IPS DF 4.7 (cell line): ENCODE measurements around the gene MRNIP.
"Not testable (repeated sequence)": the region's sequence is repeated elsewhere in the genome, so short reads cannot be mapped to it uniquely, and the experiment has no call there.

ENCODE experiments used
- DNase-seq: peaks from one replicate; pipeline ENCODE4 v3.0.0-alpha.2; 2013; ENCODE audit warnings: low spot score; ENCODE audit errors: extremely low read depth

MRNIP gene

DNA sequence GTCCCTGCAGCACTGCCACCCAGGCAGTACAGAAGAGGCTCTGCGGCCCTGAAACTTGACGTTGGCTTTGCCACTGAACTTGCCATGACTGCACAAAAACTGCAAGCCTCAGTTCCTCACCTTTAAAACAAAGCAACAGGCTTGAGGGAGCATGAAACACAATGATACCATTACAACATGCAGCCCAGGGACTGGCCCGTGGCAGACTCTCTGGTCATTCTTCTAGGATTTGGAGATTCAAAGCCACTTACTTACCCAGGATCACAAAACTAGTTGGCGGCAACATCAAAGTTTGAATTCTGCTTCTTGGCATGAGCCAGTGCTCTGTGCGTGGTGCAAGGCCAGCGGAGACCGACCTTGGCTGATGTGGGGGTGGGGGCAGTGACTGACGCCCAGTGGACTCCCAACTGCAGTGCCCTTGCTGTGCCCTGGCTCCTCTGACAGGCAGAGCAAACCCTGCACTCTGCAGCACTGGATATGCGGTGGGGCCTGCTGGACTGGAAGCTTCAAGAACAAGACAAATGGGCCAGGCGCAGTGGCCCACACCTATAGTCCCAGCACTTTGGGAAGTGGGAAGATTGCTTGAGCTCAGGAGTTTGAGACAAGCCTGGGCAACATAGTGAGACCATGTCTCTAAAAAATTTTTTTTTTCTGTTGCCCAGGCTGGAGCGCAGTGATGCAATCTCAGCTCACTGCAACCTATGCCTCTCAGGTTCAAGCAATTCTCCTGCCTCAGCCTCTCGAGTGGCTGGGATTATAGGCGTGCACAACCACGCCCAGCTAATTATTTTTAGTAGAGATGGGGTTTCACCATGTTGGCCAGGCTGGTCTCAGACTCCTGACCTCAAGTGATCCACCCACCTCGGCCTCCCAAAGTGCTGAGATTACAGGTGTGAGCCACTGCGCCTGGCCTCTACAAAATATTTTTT, 19.0 kb downstream of the MRNIP start:
- no peak for DNase-seq

DNA sequence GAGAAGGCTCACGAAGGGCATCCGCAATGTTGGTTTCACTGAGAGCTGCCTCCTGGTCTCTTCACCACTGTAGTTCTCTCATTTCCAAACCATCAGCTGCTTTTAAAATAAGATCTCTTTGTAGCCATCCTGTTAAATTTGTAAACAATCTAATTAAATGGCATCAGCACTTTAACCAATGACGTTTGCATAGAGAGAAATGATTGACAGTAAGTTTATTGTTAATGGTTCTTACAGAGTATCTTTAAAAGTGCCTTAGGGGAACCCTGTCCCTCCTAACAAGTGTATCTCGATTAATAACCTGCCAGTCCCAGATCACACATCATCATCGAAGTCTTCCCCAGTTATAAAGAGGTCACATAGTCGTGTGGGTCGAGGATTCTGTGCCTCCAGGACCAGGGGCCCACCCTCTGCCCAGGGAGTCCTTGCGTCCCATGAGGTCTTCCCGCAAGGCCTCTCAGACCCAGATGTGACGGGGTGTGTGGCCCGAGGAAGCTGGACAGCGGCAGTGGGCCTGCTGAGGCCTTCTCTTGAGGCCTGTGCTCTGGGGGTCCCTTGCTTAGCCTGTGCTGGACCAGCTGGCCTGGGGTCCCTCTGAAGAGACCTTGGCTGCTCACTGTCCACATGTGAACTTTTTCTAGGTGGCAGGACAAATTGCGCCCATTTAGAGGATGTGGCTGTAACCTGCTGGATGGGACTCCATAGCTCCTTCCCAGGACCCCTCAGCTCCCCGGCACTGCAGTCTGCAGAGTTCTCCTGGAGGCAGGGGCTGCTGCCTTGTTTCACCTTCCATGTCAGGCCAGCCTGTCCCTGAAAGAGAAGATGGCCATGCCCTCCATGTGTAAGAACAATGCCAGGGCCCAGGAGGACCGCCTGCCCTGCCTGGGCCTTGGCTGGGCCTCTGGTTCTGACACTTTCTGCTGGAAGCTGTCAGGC, 21.3 kb downstream of the MRNIP start:
- DNase-seq = no peak

DNA sequence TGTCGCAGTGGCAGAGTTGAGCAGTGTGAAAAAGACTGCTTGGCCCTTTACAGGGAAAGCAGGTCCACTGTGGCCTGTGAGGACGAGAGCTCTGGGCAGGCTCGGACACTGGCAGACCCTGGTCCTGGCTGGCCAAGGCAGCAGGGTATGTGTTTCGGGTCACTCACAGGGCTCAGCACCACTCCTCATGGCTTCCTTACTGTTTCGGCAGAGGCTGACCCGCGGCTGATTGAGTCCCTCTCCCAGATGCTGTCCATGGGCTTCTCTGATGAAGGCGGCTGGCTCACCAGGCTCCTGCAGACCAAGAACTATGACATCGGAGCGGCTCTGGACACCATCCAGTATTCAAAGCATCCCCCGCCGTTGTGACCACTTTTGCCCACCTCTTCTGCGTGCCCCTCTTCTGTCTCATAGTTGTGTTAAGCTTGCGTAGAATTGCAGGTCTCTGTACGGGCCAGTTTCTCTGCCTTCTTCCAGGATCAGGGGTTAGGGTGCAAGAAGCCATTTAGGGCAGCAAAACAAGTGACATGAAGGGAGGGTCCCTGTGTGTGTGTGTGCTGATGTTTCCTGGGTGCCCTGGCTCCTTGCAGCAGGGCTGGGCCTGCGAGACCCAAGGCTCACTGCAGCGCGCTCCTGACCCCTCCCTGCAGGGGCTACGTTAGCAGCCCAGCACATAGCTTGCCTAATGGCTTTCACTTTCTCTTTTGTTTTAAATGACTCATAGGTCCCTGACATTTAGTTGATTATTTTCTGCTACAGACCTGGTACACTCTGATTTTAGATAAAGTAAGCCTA, 22.2 kb downstream of the MRNIP start:
- DNase-seq = no peak

DNA sequence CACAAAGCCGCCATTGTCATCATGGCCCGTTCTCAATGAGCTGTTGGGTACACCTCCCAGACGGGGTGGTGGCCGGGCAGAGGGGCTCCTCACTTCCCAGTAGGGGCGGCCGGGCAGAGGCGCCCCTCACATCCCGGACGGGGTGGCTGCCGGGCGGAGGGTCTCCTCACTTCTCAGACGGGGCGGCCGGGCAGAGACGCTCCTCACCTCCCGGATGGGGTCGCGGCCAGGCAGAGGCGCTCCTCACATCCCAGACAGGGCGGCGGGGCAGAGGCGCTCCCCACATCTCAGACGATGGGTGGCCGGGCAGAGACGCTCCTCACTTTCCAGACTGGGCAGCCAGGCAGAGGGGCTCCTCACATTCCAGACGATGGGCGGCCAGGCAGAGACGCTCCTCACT, 23.7 kb downstream of the MRNIP start:
- DNase-seq = not testable (repeated sequence)

DNA sequence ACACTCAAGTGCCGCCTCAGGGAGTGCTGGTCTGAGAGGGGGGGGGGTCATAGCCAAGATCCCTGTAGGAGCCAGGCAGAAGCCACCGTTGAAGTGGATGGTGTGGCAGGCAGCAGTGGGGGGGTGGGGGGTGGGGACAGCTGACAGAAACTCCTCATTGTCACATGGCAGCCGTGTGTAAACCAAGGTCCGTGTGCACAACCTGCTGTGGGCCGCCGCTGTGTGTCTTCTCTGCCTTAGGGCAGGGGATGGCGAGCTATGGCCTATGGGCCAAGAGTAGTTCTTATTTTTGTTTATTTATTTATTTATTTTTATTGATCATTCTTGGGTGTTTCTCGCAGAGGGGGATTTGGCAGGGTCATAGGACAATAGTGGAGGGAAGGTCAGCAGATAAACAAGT, 24.5 kb downstream of the MRNIP start:
- no peak for DNase-seq

DNA sequence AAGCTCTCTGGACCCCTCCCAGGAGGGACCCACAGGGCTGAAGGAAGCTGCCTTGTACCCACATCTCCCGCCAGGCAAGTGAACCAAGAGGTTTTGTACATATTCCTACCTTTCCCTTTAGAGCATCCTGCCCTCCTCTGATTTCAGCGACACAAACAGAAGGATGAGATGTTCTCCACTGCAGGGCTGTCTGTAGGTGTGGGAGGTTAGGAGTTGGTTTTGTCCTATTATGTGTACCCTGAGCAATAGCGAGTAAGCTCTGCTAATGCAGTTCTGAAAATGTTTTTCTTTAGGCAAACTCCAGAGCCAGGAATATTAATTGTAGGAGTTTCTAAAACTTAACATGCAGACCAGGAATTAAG, 24.9 kb downstream of the MRNIP start:
- DNase-seq = no peak

DNA sequence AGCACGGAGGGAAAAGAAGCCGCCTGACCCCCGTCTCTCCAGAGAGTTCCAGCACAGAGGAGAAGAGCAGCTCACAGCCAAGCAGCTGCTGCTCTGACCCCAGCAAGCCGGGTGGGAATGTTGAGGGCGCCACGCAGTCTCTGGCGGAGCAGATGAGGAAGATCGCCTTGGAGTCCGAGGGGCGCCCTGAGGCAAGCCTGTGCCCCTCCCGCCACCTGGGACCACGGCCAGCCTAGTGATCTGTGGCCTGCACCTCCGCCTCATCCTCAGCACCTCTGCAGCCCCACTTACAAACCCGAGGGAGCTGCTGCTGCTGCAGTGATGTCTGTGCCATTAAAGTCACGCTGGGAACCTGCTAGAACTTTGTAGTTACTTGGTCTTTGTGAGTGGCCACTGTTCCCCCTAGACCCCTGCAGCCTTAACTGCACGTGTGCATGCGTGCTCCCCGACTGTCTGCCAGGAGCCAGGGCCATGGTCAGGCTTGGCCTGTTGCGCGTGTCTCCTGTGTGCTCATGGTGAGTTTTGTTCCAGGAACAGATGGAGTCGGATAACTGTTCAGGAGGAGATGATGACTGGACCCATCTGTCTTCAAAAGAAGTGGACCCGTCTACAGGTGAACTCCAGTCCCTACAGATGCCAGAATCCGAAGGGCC, 25.4 kb downstream of the MRNIP start:
- no peak for DNase-seq

DNA sequence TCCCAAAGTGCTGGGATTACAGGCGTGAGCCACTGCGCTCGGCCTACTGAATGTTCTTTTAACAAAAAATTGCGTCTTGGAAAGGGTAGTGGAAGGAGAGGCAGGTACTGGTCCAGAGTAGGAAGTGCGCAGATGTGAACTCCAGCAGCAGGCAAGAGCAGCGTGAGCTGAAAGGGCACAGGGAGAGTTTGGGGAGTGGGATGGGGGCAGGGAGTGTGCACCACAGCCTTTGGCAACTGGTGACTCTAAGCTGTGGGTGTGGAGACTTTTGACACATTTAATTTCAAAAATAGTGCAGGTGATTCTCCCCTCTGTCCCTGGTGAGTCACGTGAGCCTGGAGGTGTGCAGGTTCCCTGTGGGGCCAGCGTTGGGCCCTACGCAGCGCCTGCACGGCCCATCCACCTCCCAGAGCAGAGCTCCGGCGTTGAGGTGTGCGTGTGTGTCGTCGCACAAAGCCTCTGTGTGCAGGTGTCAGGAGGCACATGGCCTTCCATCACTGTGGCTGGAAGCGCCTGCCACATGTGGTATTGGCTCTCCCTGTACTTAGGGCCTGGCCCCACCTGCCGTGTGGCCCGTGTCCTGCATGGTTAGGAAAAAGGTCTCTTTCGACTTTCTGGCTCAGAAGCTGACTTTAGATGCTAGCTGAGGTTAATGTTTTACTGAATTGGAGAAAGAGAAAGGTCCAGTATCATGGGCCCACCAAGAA, 26.4 kb downstream of the MRNIP start:
- no peak for DNase-seq

DNA sequence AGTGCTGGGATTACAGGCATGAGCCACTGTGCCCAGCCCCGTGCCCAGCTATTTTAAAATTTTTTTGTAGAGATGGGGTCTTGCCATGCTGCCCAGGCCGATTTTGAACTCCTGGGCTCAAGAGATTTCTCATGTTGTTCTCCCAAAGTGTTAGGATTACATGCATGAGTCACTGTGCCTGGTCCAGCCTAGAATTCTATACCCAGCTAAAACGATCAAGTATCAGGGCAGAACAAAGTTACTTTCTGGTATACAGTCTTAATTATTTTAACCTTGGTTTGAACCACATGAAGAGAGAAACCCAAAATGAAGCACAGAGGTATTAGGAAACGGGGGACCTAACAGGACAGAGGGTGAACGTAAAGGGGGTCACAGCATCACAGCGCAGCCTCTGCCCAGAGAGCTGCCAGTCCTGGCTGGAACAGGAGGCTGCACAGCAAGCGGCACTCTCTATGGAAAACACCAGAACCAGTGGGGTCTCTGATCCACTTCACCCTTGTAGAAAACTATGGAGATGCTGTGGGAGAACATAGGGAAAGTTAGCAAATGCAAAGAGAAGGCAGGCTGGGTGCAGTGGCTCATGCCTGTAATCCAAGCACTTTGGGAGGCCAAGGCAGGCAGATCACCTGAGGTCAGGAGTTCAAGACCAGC, 27.7 kb downstream of the MRNIP start:
- DNase-seq = no peak

DNA sequence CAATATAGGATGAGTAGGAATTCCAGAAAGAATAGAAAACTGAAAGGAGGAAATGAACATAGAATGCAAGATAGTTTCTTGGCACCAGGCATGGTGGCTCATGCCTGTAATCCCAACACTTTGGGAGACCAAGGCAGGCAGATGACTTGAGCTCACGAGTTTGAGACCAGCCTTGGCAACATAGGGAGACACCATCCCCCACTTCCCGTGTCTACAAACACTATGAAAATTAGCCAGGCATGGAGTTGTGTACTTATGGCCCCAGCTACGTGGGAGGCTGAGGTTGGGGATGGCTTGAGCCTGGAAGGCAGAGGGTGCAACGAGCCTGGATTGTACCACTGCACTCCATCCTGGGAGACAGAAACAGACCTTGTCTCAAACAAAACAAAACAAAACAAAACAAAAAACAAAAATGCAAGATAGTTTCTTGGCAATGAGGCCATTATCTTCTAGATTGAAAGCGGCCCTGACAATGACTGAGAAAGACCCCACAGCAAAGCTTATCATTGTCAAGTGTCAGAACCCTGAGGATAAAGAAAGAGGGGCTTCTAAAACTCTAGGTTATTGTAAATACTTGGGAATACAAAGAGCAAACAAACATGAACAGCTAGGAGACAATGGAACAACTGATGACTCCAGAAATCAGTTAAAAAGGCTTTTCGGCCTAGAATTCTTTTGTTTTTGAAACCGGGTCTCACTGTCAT, 28.7 kb downstream of the MRNIP start:
- no peak for DNase-seq

DNA sequence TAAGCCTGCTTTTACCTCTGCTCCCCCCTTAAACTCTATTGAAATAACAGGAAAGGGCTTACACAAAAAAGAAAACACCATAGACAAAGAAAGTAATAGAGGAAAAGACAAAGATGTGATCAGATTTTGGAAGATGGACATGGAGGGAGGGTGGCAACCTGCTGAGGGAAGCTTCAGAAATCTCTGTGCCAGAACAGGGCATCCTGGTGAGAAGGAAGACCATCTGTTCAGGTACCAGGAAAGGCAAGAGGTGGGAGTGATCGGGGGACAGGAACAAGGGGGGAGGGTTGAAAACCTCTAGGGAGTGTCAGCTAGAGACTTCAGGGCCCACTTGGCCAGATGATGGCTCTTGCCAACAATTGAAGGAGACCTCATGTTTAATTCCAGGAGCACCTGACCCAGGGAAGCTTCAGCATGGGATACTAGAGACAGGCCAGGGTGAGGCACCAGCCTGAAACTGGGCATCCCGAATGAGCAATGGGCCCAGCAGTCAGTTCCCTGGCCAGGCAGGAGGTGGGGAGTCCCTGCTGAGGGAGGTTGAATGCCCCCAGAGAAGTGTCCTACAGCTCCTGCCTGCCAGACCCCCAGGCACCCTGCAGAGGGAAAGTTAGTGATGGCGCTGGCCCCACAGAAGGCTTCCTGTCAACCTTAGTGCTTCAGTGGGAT, 29.7 kb downstream of the MRNIP start:
- DNase-seq = no peak

DNA sequence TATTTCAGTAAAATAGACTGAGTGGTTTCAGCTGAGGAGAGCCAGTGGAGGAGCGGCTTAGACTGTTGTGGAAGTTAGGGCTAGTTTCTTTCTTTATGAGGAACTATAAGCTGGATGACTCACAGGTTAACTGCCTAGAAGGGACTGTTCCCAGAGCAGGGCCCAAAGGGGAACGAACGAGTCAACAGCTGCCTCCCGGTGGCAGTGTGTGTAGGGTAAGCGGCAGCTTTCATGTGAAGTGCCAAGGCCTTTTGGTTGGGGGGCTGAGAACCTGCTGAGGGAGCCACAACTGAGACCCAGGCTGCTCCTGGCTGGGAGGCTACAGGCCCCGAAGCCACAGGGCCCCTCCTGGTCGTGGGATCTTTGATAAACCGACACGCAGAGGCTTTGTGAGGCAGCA, 30.9 kb downstream of the MRNIP start:
- no peak for DNase-seq

DNA sequence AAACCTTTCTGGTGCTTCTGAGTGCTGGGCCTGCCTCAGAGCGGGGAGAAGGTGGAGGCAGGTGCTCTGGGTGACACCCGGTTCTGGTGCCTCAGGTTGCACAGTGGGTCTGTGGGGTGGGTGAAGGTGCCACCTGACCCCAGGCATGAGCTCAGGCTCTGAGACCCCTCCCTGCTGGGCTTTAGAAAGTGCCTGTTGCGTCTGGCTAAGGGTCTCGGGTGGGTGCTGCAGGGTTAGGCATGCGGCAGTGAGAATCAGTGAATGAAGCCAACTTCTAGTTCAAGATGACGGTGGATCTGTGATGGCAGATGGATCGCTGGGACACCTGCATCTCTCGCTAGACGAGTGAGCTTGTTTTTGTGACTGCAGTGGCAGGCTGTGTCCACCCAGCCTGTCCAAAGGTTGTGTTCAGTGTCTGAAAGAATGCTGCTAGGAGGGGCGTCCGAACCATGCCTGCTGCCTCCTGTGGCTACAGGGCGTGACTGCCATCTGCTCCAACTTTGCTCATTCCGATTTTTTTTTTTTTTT, 32.9 kb downstream of the MRNIP start:
- DNase-seq = no peak

DNA sequence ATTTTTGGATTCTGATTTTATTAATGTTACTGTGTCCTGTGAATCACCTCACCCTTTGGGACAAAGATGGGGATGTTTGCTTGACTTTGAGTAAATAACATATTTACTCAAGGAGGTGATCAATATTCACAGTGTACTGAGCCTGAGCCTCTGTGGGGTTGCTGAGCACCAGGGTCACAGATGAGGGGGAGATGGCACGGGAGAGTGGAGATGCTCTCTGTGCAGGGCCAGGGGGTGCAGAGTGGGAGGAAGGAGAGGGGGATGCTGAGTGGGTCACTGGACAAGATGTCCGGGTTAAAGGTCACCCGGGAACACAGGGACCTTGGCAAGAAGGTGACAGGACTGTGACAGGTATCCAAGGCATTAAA, 33.9 kb downstream of the MRNIP start:
- DNase-seq = no peak

DNA sequence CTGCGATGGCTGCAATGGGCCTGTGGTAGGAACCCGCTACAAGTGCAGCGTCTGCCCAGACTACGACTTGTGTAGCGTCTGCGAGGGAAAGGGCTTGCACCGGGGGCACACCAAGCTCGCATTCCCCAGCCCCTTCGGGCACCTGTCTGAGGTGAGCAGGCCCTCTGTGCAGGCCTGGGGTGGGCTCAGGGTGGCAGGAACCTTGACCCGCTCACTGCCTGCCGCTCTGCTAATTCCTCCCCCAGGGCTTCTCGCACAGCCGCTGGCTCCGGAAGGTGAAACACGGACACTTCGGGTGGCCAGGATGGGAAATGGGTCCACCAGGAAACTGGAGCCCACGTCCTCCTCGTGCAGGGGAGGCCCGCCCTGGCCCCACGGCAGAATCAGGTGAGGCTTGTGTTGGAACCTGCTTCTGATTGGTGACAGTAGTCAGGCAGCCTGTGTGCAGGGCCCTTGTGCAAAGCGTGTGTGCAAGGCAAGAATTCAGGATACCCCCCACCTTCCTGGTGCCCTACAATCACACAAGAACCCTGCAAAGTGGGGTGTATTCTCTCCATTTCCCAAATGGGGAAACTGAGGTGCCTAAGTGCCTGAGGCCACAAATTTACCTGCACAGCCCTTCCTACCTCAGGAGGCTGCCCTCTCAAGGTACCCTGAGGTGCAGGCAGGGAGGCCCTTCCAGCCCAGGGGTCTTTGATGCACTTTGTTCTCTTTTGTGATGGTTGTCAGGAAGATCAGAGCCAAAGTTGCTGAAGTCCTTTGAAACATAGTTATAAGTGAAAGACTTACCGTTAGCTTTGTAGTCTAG, 34.5 kb downstream of the MRNIP start:
- DNase-seq = no peak

DNA sequence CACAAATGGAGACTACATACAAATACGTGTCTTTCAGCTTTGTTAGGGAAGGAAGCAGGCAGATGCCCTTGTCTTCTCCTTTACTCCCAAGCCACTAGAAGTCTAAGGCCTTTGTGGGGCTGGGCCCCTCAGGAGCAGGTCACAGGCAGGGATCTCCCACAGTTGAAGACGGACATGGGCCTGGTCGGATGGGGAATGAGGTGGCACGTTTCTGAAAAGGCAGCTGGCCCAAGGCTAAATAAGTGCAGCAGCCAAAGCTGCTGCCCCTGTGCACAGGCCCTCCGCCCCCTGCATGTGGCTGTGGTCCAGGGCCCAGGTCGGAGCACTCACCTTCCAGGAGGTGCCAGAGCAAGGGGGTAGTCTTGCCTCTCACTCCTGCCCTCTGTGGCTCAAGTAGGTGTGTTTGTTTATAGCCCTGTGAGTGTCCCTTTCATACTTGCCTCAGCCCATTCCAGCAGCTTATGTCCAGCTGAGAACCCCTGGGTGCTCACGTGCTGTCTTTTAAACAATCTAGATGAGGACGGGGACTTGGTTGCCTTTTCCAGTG, 36.1 kb downstream of the MRNIP start:
- DNase-seq = no peak

DNA sequence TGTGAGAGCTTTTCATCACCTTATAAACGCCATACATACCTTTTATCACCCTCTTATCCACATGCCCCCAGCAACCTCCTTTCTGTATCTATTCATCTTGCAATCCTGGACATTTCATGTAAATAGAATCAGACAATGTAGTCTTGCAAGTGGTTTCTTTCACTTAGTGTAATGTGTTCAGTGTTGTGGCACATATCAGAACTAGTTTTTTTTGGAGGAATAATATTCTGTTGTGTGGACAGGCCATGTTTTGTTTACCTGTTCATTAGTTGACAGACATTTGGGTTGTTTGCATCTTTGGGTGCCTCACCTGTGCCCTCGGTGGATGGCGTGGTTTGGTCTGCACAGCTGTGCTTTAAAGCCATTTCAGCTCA, 36.6 kb downstream of the MRNIP start:
- DNase-seq = no peak
